RWPE2 (cell line): Measurements from ENCODE around the gene MYH13.

Experiments used
- ATAC-seq: fragments of 200-7000 bp; cut with Tn5 transposase; 3 replicates; pipeline ENCODE4 v1.9.1; 2021; ENCODE audit warnings: low read depth
- DNase-seq: peaks from one replicate; pipeline ENCODE4 v3.0.0-alpha.2; 2020; ENCODE audit warnings: low spot score
- H3K27ac ChIP-seq: fragments of 450-650 bp; 2 replicates; pipeline ENCODE4 v1.5.1; 2017; ENCODE audit warnings: mild to moderate bottlenecking; ENCODE audit not compliant: poor library complexity, severe bottlenecking
- H3K27me3 ChIP-seq: fragments of 250-450 bp; sonication (Bioruptor Pico); 2 replicates; pipeline ENCODE4 v1.5.1; 2021; ENCODE audit warnings: mild to moderate bottlenecking, moderate library complexity; ENCODE audit not compliant: insufficient read depth, poor library complexity, severe bottlenecking
- H3K36me3 ChIP-seq: fragments of 250-450 bp; sonication (Bioruptor Pico); 2 replicates; pipeline ENCODE4 v1.5.1; 2020; ENCODE audit warnings: low read depth, mild to moderate bottlenecking, moderate library complexity
- H3K4me1 ChIP-seq: fragments of 250-450 bp; sonication (Bioruptor Pico); 2 replicates; pipeline ENCODE4 v1.5.1; 2021; ENCODE audit warnings: mild to moderate bottlenecking, moderate library complexity; ENCODE audit not compliant: insufficient read depth, poor library complexity, severe bottlenecking
- H3K4me3 ChIP-seq: fragments of 250-450 bp; sonication (Bioruptor Pico); 2 replicates; pipeline ENCODE4 v1.5.1; 2021; ENCODE audit warnings: mild to moderate bottlenecking, moderate library complexity; ENCODE audit not compliant: severe bottlenecking
- H3K9me3 ChIP-seq: fragments of 250-450 bp; sonication (Bioruptor Pico); 2 replicates; pipeline ENCODE4 v1.5.1; 2021; ENCODE audit warnings: mild to moderate bottlenecking, moderate library complexity; ENCODE audit not compliant: severe bottlenecking
- CTCF ChIP-seq: fragments of 450-650 bp; IDR thresholded peaks from one replicate; pipeline ENCODE4 v1.5.1; 2017; ENCODE audit warnings: mild to moderate bottlenecking, moderate library complexity; ENCODE audit not compliant: poor library complexity, severe bottlenecking

The MYH13 gene

DNA sequence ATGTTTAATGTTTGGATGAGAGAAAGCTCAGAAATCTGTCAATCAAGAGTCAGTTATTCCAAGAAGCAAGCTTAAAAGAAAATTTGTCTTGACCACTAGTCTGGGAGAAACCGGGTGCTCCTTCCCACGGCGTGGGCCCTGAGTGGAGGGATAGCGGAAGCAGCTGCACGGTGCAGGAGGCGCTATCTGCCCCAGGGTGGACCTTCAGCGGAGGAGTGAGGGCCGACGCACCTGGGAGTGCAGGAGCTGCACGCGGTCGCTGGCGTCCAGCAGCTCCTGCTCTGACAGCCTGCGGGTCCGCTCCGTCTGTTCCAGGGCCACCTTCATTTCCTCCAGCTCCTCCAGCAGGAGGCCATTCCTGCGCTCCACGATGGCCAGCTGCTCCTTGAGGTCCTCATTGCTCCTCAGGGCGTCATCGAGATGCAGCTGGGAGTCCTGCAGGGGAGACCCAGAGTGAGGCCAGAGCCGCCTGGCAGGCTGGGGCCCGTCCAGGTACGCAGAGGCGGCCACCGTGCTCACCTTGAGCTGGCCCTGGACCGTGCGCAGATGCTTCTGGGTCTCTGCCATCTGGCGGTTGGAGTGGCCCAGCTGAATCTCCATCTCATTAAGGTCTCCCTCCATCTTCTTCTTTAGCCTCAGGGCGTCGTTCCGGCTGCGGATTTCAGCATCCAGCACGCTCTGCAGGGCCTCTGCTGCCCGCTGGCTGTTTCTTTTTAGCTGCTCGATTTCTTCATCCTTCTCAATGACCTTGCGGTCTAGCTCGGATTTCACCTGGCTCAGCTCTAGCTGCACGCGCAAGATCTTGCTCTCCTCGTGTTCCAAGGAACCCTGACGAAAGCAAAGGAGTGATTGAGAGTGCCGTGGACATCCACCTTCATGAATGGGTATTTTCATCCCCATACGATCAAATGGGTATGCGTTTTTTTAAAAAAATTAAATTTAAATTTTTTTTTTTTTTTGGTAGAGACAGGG lies 63.5 kb downstream of the MYH13 start:
- Histone ChIP-seq H3K9me3 (no peaks in the 10 kb centered on the region), H3K27ac (no peak overlapping the region), H3K4me3 (no peak overlapping the region), H3K36me3 (no peaks in the 10 kb centered on the region), H3K27me3 (no peaks in the 10 kb centered on the region), H3K4me1 (no peaks in the 10 kb centered on the region)
- TF ChIP-seq CTCF: no peak
- ATAC-seq: no peak
- DNase-seq: no peak

GRCh38 chr17:10306585-10306984 lies 66.2 kb downstream of the MYH13 start:
- no peak for DNase-seq
- no peak for TF ChIP-seq CTCF
- Histone ChIP-seq H3K36me3 (no peaks in the 10 kb centered on the region), H3K9me3 (no peaks in the 10 kb centered on the region), H3K4me1 (no peaks in the 10 kb centered on the region), H3K27me3 (no peaks in the 10 kb centered on the region), H3K27ac (no peak overlapping the region), H3K4me3 (no peak overlapping the region)
- ATAC-seq: no peak

- no peak for ATAC-seq
- H3K4me1 ChIP-seq: no peaks in the 10 kb centered on the region
- H3K27ac ChIP-seq: no peak overlapping the region
- no peaks in the 10 kb centered on the region for H3K9me3 ChIP-seq
- TF ChIP-seq CTCF: no peak
- DNase-seq: no peak
- H3K4me3 ChIP-seq: no peak overlapping the region
- no peaks in the 10 kb centered on the region for H3K36me3 ChIP-seq
- H3K27me3 ChIP-seq: no peaks in the 10 kb centered on the region
Observed at GRCh38 chr17:10305398-10305797, 67.4 kb downstream of the MYH13 start.

DNA sequence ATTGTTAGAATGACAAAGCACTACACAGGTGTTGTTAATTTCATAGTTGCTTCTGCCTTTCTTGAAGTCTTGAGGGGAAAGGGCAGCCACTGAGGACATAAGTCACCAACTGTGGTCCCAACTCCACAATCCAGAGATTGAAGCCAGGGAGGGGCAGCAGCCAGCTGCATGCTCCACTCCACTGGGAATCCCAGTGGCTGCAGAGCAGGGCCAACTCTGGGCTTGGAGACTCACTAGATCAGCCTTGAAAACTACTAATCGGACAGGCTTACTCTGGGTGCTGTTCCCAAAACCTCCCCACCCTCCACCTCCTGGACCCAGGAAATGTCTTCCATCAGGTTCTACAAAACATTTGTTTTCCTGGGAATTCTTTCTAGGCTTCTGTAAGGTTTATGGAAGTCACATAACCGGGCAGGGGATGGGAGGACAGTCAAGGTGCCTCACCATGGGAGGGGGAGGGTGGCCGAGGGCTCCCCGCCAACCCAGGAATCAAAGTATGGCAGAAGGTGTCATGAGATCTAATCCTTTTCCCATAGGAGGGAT lies 68.0 kb downstream of the MYH13 start:
- Histone ChIP-seq H3K4me1 (no peaks in the 10 kb centered on the region), H3K36me3 (no peaks in the 10 kb centered on the region), H3K27ac (no peak overlapping the region), H3K27me3 (no peaks in the 10 kb centered on the region), H3K4me3 (no peak overlapping the region), H3K9me3 (no peaks in the 10 kb centered on the region)
- ATAC-seq (no peak), DNase-seq (no peak)
- TF ChIP-seq CTCF: no peak

- no peak overlapping the region for H3K4me3 ChIP-seq
Observed at GRCh38 chr17:10297691-10298090, 75.1 kb downstream of the MYH13 start.

More at GRCh38 chr17:10297691-10298090, 75.1 kb downstream of the MYH13 start:
- Histone ChIP-seq H3K9me3 (no peaks in the 10 kb centered on the region), H3K36me3 (no peaks in the 10 kb centered on the region), H3K27me3 (no peaks in the 10 kb centered on the region), H3K4me1 (peaks cover 5% of the 10 kb centered on the region), H3K27ac (no peak overlapping the region)
- ATAC-seq: no peak
- no peak for DNase-seq
- TF ChIP-seq CTCF: no peak
